Loucy (cell line): ENCODE measurements around the gene RAB7B.

Experiments
- EZH2phosphoT487 ChIP-seq: fragments of 200-600 bp; IDR thresholded peaks from 2 replicates; pipeline ENCODE4 v1.6.1; 2018; ENCODE audit warnings: antibody characterized with exemption, mild to moderate bottlenecking, moderate library complexity, borderline replicate concordance
- TF ChIP-seq, protein P1 (sequence below): fragments of 200-600 bp; sonication (generic); conservative IDR thresholded peaks from 2 replicates; pipeline ENCODE4 v1.5.1; 2014; ENCODE audit warnings: mild to moderate bottlenecking, antibody characterized with exemption, low read length

DNA sequence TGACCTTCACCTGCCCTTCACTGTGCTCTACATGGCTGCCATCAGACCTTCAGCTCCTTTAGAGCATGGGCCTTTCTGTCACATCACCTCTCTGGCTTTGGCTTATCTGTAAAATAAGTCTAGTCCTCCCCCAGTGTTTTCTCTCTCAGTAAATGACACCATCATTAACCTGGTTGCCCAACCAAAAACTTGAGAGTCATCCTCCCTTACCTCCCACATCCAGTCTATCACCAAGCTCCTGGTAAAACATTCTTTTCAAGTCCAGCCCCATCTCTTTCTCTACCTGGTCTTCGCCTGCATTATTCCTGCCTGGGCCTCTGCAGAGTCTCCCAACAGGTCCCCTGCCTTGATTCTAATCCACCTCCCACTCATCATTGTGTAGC lies 73.0 kb downstream of the RAB7B start:
- no peak for TF ChIP-seq EZH2phosphoT487
- TF ChIP-seq, protein P1, sequence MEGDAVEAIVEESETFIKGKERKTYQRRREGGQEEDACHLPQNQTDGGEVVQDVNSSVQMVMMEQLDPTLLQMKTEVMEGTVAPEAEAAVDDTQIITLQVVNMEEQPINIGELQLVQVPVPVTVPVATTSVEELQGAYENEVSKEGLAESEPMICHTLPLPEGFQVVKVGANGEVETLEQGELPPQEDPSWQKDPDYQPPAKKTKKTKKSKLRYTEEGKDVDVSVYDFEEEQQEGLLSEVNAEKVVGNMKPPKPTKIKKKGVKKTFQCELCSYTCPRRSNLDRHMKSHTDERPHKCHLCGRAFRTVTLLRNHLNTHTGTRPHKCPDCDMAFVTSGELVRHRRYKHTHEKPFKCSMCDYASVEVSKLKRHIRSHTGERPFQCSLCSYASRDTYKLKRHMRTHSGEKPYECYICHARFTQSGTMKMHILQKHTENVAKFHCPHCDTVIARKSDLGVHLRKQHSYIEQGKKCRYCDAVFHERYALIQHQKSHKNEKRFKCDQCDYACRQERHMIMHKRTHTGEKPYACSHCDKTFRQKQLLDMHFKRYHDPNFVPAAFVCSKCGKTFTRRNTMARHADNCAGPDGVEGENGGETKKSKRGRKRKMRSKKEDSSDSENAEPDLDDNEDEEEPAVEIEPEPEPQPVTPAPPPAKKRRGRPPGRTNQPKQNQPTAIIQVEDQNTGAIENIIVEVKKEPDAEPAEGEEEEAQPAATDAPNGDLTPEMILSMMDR = no peak
